Measurements from ENCODE around the gene PPP2R2B. TPM values are rescaled to one million over a fixed set of nuclear protein-coding genes. Genes with fewer than 3 reads are reported as not detected.
"Not testable (repeated sequence)": the region's sequence is repeated elsewhere in the genome, so short reads cannot be mapped to it uniquely, and the experiment has no call there.

Gene PPP2R2B
- total and polyA plus RNA-seq, 7 donors: 0.03 to 0.71 (median 0.11) TPM; not detected in 1

GRCh38 chr5:146731909-146732659 lies 146.5 kb downstream of the PPP2R2B start:
- Histone ChIP-seq H3K27me3 (ENCODE audit: insufficient read depth in 3 of 3, low read length in 2 of 3) (no peaks in the 10 kb centered on the region), H3K9me3 (no peaks in the 10 kb centered on the region), H3K27ac (no peak overlapping the region), H3K4me3 (no peak overlapping the region), H3K4me1 (no peaks in the 10 kb centered on the region), H3K36me3 (ENCODE audit: insufficient read depth in 1 of 2, low read depth in 1 of 2) (no peaks in the 10 kb centered on the region)
- no peak for TF ChIP-seq CTCF (IDR thresholded peaks at IDR 0.05)
- intact Hi-C loops (cut with DNase I): no loop called here
- 43 to 49% (median 45%) methylated on average over 5 of the region's 5 CpGs for WGBS, 3 donors
- no peak for ATAC-seq
- no peak for DNase-seq

GRCh38 chr5:146728746-146729145 lies 149.8 kb downstream of the PPP2R2B start:
- H3K27me3 ChIP-seq (ENCODE audit: insufficient read depth in 3 of 3, low read length in 2 of 3); H3K4me3 ChIP-seq; H3K4me1 ChIP-seq; H3K36me3 ChIP-seq (ENCODE audit: insufficient read depth in 1 of 2, low read depth in 1 of 2); ATAC-seq; intact Hi-C loops (cut with DNase I); H3K27ac ChIP-seq; DNase-seq; H3K9me3 ChIP-seq: not testable (repeated sequence)
- WGBS, 3 donors: 88 to 91% (median 89%) methylated on average over 3 of the region's 3 CpGs

DNA sequence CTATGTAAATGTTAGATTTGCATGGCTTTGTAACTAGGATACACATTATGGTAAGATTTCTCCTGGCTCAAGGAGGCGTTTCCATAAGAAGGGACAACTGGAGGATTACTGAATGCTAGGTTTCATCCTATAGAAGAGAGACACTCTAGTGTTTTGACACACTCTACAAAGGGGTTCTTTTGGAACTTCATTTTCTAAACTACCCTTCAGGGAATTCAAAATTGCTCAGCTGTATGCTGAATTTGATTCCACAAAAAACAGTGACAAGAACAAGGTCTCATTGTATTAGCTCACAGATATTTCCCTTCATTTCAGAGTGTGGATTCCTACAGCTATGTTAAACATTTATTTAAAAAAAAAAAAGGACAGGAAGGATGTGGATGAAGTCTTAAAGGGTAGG lies 151.7 kb downstream of the PPP2R2B start:
- no peaks in the 10 kb centered on the region for H3K9me3 ChIP-seq
- TF ChIP-seq CTCF (IDR thresholded peaks at IDR 0.05): no peak
- ATAC-seq: no peak

DNA sequence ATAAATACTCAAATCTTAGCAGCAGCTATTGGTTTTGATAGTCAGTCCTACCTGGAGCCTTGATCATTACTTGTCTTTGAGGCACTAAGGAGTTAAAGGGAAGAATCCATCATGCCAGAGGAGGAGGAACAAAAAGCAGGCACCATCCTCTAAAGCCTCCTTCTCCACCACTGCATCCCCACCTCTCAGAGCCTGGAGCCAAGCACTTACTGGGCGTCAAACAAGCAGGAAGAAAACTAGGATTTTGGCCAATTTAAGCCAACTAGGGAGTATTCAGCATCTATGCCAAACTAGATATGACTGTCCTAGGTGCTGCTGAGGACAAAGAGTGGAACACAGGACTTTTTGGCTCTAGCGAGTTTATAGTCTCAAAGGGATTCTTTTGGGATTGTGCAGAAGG lies 152.5 kb downstream of the PPP2R2B start:
- ATAC-seq: no peak
- TF ChIP-seq CTCF (IDR thresholded peaks at IDR 0.05): no peak
- 47 to 60% (median 58%) methylated on average over 2 of the region's 2 CpGs for WGBS, 3 donors
- Histone ChIP-seq H3K4me1 (no peaks in the 10 kb centered on the region), H3K27ac (no peak overlapping the region), H3K27me3 (ENCODE audit: insufficient read depth in 3 of 3, low read length in 2 of 3) (no peaks in the 10 kb centered on the region), H3K4me3 (no peak overlapping the region), H3K9me3 (no peaks in the 10 kb centered on the region), H3K36me3 (ENCODE audit: insufficient read depth in 1 of 2, low read depth in 1 of 2) (no peaks in the 10 kb centered on the region)
- no peak for DNase-seq
- intact Hi-C loops (cut with DNase I): no loop called here

More for the DNA sequence above, 151.7 kb downstream of the PPP2R2B start:
- no peaks in the 10 kb centered on the region for H3K36me3 ChIP-seq (ENCODE audit: insufficient read depth in 1 of 2, low read depth in 1 of 2)
- intact Hi-C loops (cut with DNase I): no loop called here
- no peak overlapping the region for H3K27ac ChIP-seq
- DNase-seq: no peak
- H3K4me1 ChIP-seq: no peaks in the 10 kb centered on the region
- no peak overlapping the region for H3K4me3 ChIP-seq
- H3K27me3 ChIP-seq (ENCODE audit: insufficient read depth in 3 of 3, low read length in 2 of 3): no peaks in the 10 kb centered on the region
- WGBS, 3 donors: 61 to 67% (median 65%) methylated on average over 1 of the region's 1 CpG

DNA sequence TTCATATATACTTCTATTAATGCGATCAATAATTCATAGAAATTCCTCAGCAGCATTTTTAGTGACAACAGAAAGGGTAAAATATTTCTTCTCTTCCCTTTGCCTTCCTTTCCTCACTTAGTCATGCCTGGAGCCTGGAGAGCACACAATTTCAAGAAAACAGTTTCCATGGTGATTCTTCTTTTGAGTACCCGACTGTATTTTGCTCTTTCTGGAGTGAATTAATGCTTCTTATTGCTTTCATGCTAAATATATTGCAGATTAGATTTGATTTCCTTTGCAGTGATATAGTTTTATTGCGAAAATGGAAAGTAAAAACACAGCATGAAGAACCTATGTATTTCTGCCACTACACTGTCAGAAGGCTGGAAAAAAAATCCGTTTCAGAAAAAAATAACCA lies 153.5 kb downstream of the PPP2R2B start:
- DNase-seq: no peak
- intact Hi-C loops (cut with DNase I): no loop called here
- WGBS, 3 donors: 66 to 71% (median 67%) methylated on average over 4 of the region's 4 CpGs
- no peak for ATAC-seq
- Histone ChIP-seq H3K27me3 (ENCODE audit: insufficient read depth in 3 of 3, low read length in 2 of 3) (no peaks in the 10 kb centered on the region), H3K9me3 (no peaks in the 10 kb centered on the region), H3K36me3 (ENCODE audit: insufficient read depth in 1 of 2, low read depth in 1 of 2) (no peaks in the 10 kb centered on the region), H3K27ac (no peak overlapping the region), H3K4me3 (no peak overlapping the region), H3K4me1 (no peaks in the 10 kb centered on the region)
- no peak for TF ChIP-seq CTCF (IDR thresholded peaks at IDR 0.05)
